H9 (cell line): ENCODE data around the gene LRP5. TPM values are rescaled to one million over a fixed set of nuclear protein-coding genes. Genes with fewer than 3 reads are reported as not detected.
A peak's percentile ranks its signal among the peaks of the same experiment; 100 is the strongest.

Source experiments
- DNase-seq: peaks from one replicate; pipeline ENCODE4 v3.0.0-alpha.2; 2017
- H2AFZ ChIP-seq: one replicate; pipeline ENCODE4 v1.6.1; 2013; ENCODE audit warnings: mild to moderate bottlenecking, low read length, control low read depth, moderate library complexity
- H2AK5ac ChIP-seq: 2 replicates; pipeline ENCODE4 v1.6.1; 2013; ENCODE audit warnings: low read length, control low read depth, mixed read lengths; ENCODE audit not compliant: insufficient read length
- H2BK120ac ChIP-seq: one replicate; pipeline ENCODE4 v1.6.1; 2013; ENCODE audit warnings: low read depth, mild to moderate bottlenecking, low read length, control low read depth, inconsistent platforms; ENCODE audit not compliant: poor library complexity, severe bottlenecking
- H2BK12ac ChIP-seq: 2 replicates; pipeline ENCODE4 v1.6.1; 2013; ENCODE audit warnings: low read length, control low read depth, mixed read lengths, low read depth; ENCODE audit not compliant: insufficient read length
- H2BK15ac ChIP-seq: 2 replicates; pipeline ENCODE4 v1.6.1; 2013; ENCODE audit warnings: low read depth, low read length, control low read depth
- H2BK20ac ChIP-seq: one replicate; pipeline ENCODE4 v1.6.1; 2013; ENCODE audit warnings: low read depth, mild to moderate bottlenecking, low read length, control low read depth, inconsistent platforms; ENCODE audit not compliant: poor library complexity, severe bottlenecking
- H2BK5ac ChIP-seq: 2 replicates; pipeline ENCODE4 v1.6.1; 2013; ENCODE audit warnings: low read length, control low read depth, mixed read lengths; ENCODE audit not compliant: insufficient read length
- H3K14ac ChIP-seq: 2 replicates; pipeline ENCODE4 v1.6.1; 2013; ENCODE audit warnings: low read length, control low read depth; ENCODE audit not compliant: insufficient read depth
- H3K18ac ChIP-seq: 2 replicates; pipeline ENCODE4 v1.6.1; 2013; ENCODE audit warnings: low read depth, mild to moderate bottlenecking, mixed read lengths, low read length, control low read depth; ENCODE audit not compliant: insufficient read length
- H3K23ac ChIP-seq: 2 replicates; pipeline ENCODE4 v1.6.1; 2013; ENCODE audit warnings: low read length, control low read depth, mixed read lengths, low read depth; ENCODE audit not compliant: insufficient read length
- H3K23me2 ChIP-seq: 2 replicates; pipeline ENCODE4 v1.6.1; 2013; ENCODE audit warnings: low read depth, mild to moderate bottlenecking, mixed read lengths, low read length, control low read depth; ENCODE audit not compliant: insufficient read length, poor library complexity, severe bottlenecking
- H3K27ac ChIP-seq: 2 replicates; pipeline ENCODE4 v1.5.1; 2013; ENCODE audit warnings: low read length, control low read depth, mixed read lengths, low read depth; ENCODE audit not compliant: insufficient read length
- H3K27me3 ChIP-seq: 2 replicates; pipeline ENCODE4 v1.6.1; 2013; ENCODE audit warnings: low read length, control low read depth, inconsistent platforms; ENCODE audit not compliant: insufficient read depth
- H3K4ac ChIP-seq: 2 replicates; pipeline ENCODE4 v1.6.1; 2013; ENCODE audit warnings: low read depth, mild to moderate bottlenecking, control low read depth, inconsistent platforms, low read length, moderate library complexity
- H3K4me1 ChIP-seq: 2 replicates; pipeline ENCODE4 v1.6.1; 2013; ENCODE audit warnings: low read length, control low read depth, inconsistent platforms; ENCODE audit not compliant: insufficient read depth
- H3K4me2 ChIP-seq: 2 replicates; pipeline ENCODE4 v1.6.1; 2013; ENCODE audit warnings: low read length, control low read depth, mixed read lengths; ENCODE audit not compliant: insufficient read length, insufficient read depth
- H3K56ac ChIP-seq: 2 replicates; pipeline ENCODE4 v1.6.1; 2013; ENCODE audit warnings: low read depth, mild to moderate bottlenecking, mixed read lengths, low read length, control low read depth; ENCODE audit not compliant: insufficient read length
- H3K79me1 ChIP-seq: 2 replicates; pipeline ENCODE4 v1.6.1; 2013; ENCODE audit warnings: low read depth, mild to moderate bottlenecking, moderate library complexity, low read length, control low read depth, inconsistent platforms; ENCODE audit not compliant: insufficient read depth, poor library complexity, severe bottlenecking
- H3K79me2 ChIP-seq: 2 replicates; pipeline ENCODE4 v1.6.1; 2013; ENCODE audit warnings: low read length, control low read depth, inconsistent platforms; ENCODE audit not compliant: insufficient read depth
- H3K9ac ChIP-seq: 2 replicates; pipeline ENCODE4 v1.6.1; 2013; ENCODE audit warnings: low read length, control low read depth, mixed read lengths; ENCODE audit not compliant: insufficient read length; ENCODE audit errors: extremely low read depth
- H3K9me3 ChIP-seq: one replicate; pipeline ENCODE4 v1.6.1; 2013; ENCODE audit warnings: low read depth, low read length, inconsistent platforms; ENCODE audit not compliant: control insufficient read depth
- H3T11ph ChIP-seq: one replicate; pipeline ENCODE4 v1.6.1; 2013; ENCODE audit warnings: mild to moderate bottlenecking, low read length, control low read depth, inconsistent platforms
- H4K20me1 ChIP-seq: one replicate; pipeline ENCODE4 v1.6.1; 2013; ENCODE audit not compliant: control insufficient read depth, insufficient read length, insufficient read depth
- H4K5ac ChIP-seq: 2 replicates; pipeline ENCODE4 v1.6.1; 2013; ENCODE audit warnings: low read depth, mild to moderate bottlenecking, mixed read lengths, low read length, control low read depth; ENCODE audit not compliant: insufficient read length
- H4K8ac ChIP-seq: replicated peaks from 2 replicates; pipeline ENCODE4 v1.6.1; 2013; ENCODE audit warnings: low read length, control low read depth, mixed read lengths, low read depth; ENCODE audit not compliant: insufficient read length
- H4K91ac ChIP-seq: 2 replicates; pipeline ENCODE4 v1.6.1; 2013; ENCODE audit warnings: low read depth, mild to moderate bottlenecking, moderate library complexity, mixed read lengths, low read length, control low read depth; ENCODE audit not compliant: insufficient read length
- H3K27ac Mint-ChIP-seq, 3 experiments: 2 replicates in 2 of 3; 3 replicates in 1 of 3; pipeline ENCODE4 v1.8.0; 2020 to 2021; ENCODE audit warnings: mixed read lengths in 3 of 3, mild to moderate bottlenecking in 1 of 3, moderate library complexity in 1 of 3
- H3K27me3 Mint-ChIP-seq: 2 replicates; pipeline ENCODE4 v1.8.0; 2021; ENCODE audit warnings: low read depth, mild to moderate bottlenecking, moderate library complexity, mixed read lengths
- H3K36me3 Mint-ChIP-seq, 3 experiments: 2 replicates in 2 of 3; 3 replicates in 1 of 3; pipeline ENCODE4 v1.8.0; 2020 to 2021; ENCODE audit warnings: low read depth in 3 of 3, mixed read lengths in 3 of 3; ENCODE audit not compliant: insufficient read depth in 1 of 3
- H3K4me1 Mint-ChIP-seq, 2 experiments: 2 replicates each; pipeline ENCODE4 v1.8.0; 2020; ENCODE audit warnings: mixed read lengths in 2 of 2
- H3K4me3 Mint-ChIP-seq, 2 experiments: 2 replicates in 1 of 2; 3 replicates in 1 of 2; pipeline ENCODE4 v1.8.0; 2020 to 2021; ENCODE audit warnings: mild to moderate bottlenecking in 2 of 2, mixed read lengths in 2 of 2, moderate library complexity in 1 of 2
- H3K9me3 Mint-ChIP-seq, 2 experiments: 2 replicates in 1 of 2; 3 replicates in 1 of 2; pipeline ENCODE4 v1.8.0; 2020; ENCODE audit warnings: mild to moderate bottlenecking in 2 of 2, mixed read lengths in 2 of 2, moderate library complexity in 1 of 2
- WGBS: extraction: QIAGEN DNeasy Blood & Tissue Kit; methylation state at CpG from one replicate; pipeline ENCODE4 v1.1.7; 2013; ENCODE audit warnings: missing lambda C conversion rate, low lambda C conversion rate, mixed read lengths; ENCODE audit not compliant: insufficient read length; ENCODE audit errors: extremely low coverage; 5-methylcytosine and 5-hydroxymethylcytosine counted together
- total RNA-seq: library from RNA; stranded (reverse); gene quantifications from 2 replicates; pipeline ENCODE4 v1.2.1, GENCODE V29; 2021
- TF ChIP-seq, protein P1 (sequence below): fragments of 200-600 bp; sonication (generic); conservative IDR thresholded peaks from 3 replicates; pipeline ENCODE4 v1.8.0; 2021; ENCODE audit warnings: antibody characterized with exemption, mild to moderate bottlenecking

LRP5 gene
- total RNA-seq, 1 experiment from 2014 or later = 38.4 TPM

- TF ChIP-seq, protein P1, sequence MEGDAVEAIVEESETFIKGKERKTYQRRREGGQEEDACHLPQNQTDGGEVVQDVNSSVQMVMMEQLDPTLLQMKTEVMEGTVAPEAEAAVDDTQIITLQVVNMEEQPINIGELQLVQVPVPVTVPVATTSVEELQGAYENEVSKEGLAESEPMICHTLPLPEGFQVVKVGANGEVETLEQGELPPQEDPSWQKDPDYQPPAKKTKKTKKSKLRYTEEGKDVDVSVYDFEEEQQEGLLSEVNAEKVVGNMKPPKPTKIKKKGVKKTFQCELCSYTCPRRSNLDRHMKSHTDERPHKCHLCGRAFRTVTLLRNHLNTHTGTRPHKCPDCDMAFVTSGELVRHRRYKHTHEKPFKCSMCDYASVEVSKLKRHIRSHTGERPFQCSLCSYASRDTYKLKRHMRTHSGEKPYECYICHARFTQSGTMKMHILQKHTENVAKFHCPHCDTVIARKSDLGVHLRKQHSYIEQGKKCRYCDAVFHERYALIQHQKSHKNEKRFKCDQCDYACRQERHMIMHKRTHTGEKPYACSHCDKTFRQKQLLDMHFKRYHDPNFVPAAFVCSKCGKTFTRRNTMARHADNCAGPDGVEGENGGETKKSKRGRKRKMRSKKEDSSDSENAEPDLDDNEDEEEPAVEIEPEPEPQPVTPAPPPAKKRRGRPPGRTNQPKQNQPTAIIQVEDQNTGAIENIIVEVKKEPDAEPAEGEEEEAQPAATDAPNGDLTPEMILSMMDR = no peak
- no peak overlapping the region for H2AK5ac ChIP-seq
- Mint-ChIP-seq H3K27ac (peak overlapping the region; percentile 34 to 77 (median 62); a peak in 3 of 7 replicates), H3K9me3 (no peaks in the 10 kb centered on the region), H3K36me3 (peaks cover 10 to 29% (median 22%) of the 10 kb centered on the region in 3 experiments; a peak in 6 of 7 replicates), H3K4me3 (no peak overlapping the region), H3K4me1 (0 out of 4 replicates have a peak, but pooled peaks cover 0 to 2% of the 10 kb centered on the region in 2 experiments), H3K27me3 (no peaks in the 10 kb centered on the region)
- no CpG with 5 or more reads among the region's 17 CpGs for WGBS
- H2BK20ac ChIP-seq = no peak overlapping the region
- DNase-seq = no peak
- H3K56ac ChIP-seq = no peak overlapping the region
- H2AFZ ChIP-seq = no peak overlapping the region
- H3K4me2 ChIP-seq = no peak overlapping the region
- no peaks in the 10 kb centered on the region for H3K4me1 ChIP-seq
- H3K79me1 ChIP-seq = no peaks in the 10 kb centered on the region
- no peaks in the 10 kb centered on the region for H4K20me1 ChIP-seq
- no peak overlapping the region for H4K8ac ChIP-seq
- H2BK15ac ChIP-seq = no peak overlapping the region
- no peak overlapping the region for H4K91ac ChIP-seq
- no peak overlapping the region for H3K9ac ChIP-seq
- H3K4ac ChIP-seq = no peak overlapping the region
- no peak overlapping the region for H3K23ac ChIP-seq
- no peak overlapping the region for H2BK120ac ChIP-seq
- H3K27ac ChIP-seq = no peak overlapping the region
- no peaks in the 10 kb centered on the region for H3K23me2 ChIP-seq
- no peak overlapping the region for H4K5ac ChIP-seq
- H3K79me2 ChIP-seq = no peaks in the 10 kb centered on the region
- no peak overlapping the region for H3T11ph ChIP-seq
- no peak overlapping the region for H2BK12ac ChIP-seq
- H3K27me3 ChIP-seq = no peaks in the 10 kb centered on the region
- H2BK5ac ChIP-seq = no peak overlapping the region
- no peaks in the 10 kb centered on the region for H3K9me3 ChIP-seq
- H3K18ac ChIP-seq = no peak overlapping the region
- no peak overlapping the region for H3K14ac ChIP-seq
These were observed 86.8 kb downstream of the LRP5 start for GRCh38 chr11:68398995-68399851.
